Activated CD4-positive, alpha-beta T cell treated with anti-CD3 and anti-CD28 coated beads for 24 hours (primary cell): ENCODE measurements around the gene SPINK8.
"Not testable (repeated sequence)": the region's sequence is repeated elsewhere in the genome, so short reads cannot be mapped to it uniquely, and the experiment has no call there.

Source experiments
- DNase-seq, 2 donors: peaks; one replicate each; pipeline ENCODE4 v3.0.0-alpha.2; 2020; ENCODE audit warnings: low read depth in 2 of 2

Gene SPINK8

DNA sequence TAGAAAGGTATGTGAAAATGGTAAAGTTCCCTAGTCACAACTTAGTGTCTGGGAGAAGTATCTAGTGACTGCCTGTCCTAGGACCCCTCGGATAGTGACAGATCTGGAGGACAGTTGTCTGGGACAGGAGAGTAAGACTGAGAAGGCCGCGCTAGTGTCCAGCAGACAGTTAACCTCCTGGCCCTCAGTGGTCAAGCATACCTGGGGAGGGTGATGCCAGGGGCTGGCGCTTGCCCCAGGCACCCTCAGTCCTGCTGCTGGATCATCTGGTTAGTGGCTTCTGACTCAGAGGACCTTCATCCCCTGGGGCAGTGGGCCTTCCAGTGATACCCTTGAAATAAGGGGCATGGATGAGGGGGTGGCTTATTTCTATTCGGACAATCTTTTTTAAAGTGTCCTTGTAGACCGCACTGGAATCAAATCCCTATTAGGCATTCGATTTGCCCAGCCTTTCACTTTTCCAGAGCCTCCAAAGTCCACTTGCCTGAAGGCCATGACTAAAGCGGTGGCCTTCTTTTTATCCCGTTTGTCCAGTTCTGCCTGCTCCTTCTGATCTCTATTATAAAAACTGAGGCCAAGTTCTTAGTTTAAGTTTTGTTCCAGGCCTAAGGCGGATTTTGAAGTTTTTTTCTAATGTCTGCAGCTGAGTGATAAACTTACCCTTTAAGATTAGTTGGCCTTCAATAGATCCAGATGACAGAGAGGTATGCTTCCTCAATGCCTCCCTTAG lies 1.6 kb downstream of the SPINK8 start:
- not testable (repeated sequence) for DNase-seq

DNA sequence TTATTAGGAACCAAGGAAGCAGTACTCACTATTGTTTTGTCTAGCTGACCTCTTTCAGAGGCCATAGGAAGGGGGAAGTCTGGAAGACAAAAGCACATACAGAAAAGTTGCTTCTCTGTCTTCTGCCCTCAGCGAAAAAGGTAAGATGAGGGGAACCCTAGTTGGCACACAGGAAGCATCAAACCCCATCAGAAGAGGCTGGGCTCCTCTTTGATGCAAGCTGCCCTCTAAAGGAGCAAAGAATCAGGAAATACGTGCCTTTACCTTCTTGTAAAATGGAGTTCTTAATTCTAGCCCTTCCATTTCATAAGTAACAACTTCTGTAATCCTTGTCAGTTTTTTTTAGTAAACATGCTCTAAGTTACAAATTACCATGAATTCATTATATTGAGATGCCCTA lies 12.5 kb downstream of the SPINK8 start:
- DNase-seq: no peak

DNA sequence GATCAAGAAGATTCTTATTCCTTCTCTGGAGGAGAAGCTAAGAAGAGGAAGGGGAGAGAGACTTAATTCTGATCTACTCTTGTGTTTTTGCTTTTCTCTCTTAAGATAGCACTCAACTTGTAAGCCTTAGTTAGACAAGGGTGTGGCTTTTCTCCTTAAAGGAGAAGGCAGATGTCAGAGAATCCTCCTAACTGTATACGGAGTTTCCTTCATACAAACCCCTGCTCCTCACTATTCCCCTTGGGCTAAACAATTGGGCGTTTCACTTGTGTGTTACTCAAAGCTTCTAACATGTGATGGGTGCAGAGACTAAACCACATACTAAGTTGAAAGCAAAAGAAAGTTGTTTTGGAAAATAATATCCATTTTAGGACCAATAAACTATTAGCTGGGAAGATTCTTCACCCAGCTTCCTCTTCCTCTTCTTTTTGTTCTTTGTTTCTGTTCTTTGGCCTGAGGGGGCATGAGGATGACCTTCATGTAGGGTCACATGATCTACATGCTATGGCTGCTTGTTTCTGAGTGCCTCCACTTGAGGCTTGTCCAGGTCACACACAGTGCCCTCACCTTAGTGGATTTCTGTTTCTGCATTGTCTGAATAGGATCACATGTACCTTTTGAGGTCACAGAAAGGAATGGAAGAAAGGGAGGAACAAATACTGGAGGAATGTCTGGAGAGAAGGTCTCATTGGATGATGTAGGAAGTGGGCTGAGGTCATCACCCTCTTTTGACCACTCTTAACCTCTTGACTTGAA lies 14.6 kb downstream of the SPINK8 start:
- DNase-seq: no peak

GRCh38 chr3:48314542-48314941 lies 18.9 kb downstream of the SPINK8 start:
- DNase-seq: no peak

DNA sequence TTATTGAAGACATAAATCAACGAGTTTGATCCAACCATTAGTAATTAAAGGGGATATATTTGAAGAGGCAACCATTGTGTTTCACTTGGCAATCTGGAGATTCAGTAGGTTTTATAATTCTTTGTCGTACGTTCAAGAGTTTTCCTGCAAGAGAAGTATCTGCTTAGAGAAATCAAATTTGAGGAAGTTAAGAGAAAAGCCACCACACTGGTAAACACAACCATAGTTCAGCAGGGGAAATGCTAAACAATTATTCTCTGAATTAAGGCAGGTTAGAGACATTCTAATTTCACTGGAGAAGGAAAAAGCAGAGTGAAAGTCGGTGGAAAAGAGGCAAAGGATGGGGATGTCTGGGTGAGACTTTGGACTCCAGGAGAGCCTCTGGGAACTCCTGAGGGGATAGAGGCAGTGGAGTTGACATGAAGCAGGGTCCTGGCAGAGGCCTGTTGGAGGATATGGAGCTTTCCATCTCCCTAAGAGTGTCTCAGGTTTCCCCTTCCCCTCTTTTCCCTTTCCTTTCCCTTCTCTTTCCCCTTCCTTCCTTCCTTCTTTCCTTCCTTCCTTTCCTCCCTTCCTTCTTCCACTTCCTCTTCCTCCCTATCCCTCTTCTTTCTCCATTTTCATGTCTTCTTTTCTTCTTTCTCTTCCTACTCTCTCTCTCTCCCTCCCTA lies 26.5 kb downstream of the SPINK8 start:
- no peak for DNase-seq

DNA sequence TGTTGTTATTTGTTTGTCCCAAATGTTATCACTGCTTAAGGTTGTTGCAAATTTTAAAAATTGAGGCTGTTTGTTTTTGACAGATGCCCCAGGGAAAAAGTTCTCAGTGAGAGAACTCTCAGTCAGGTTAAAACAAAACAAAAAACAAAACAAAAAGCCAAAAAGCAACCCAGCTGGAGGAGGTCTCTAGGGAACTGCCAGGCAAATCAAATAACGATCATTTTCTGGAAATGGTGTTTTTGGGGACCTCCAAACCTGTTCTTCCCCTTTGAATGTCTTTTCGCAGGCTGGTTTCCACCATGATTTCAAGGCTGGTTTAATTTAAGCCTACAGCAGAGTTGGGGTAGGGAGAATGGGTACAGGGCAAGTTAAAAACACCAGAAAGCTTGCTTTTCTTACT lies 27.2 kb downstream of the SPINK8 start:
- no peak for DNase-seq

GRCh38 chr3:48305396-48305795 lies 28.1 kb downstream of the SPINK8 start:
- DNase-seq: no peak

- DNase-seq: no peak
Observed at GRCh38 chr3:48303021-48303420, 30.4 kb downstream of the SPINK8 start.

GRCh38 chr3:48301800-48302166 lies 31.7 kb downstream of the SPINK8 start:
- DNase-seq: no peak

GRCh38 chr3:48301020-48301799 lies 32.3 kb downstream of the SPINK8 start, which contains the start of gene NME6:
NME6 (minus strand) TSS chr3:48301367.
- DNase-seq: peak; percentile 88 to 92

- peak in 1 of 2 donors; percentile 7 for DNase-seq
Observed at GRCh38 chr3:48299746-48300712, 33.4 kb downstream of the SPINK8 start.

GRCh38 chr3:48297111-48297810 lies 36.2 kb downstream of the SPINK8 start:
- no peak for DNase-seq

DNA sequence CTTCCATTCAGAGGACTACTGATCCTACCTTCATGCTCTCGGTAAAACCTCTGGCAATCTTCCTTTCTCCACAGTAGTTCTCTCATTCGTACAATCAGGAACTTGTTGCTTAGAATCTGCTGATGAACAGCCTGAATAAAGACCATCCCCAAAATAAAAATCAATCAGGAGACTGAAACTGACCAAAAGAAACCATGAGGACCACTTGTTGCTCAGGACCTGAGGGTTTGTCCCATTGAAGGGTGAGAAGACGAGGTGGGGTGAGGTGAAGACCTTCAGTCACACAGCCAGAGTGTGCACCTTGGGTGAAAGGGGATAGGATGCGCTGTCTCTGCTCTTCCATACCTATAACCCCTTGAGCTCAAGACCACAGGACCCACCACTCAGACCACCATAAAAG lies 36.8 kb downstream of the SPINK8 start:
- DNase-seq: no peak

DNA sequence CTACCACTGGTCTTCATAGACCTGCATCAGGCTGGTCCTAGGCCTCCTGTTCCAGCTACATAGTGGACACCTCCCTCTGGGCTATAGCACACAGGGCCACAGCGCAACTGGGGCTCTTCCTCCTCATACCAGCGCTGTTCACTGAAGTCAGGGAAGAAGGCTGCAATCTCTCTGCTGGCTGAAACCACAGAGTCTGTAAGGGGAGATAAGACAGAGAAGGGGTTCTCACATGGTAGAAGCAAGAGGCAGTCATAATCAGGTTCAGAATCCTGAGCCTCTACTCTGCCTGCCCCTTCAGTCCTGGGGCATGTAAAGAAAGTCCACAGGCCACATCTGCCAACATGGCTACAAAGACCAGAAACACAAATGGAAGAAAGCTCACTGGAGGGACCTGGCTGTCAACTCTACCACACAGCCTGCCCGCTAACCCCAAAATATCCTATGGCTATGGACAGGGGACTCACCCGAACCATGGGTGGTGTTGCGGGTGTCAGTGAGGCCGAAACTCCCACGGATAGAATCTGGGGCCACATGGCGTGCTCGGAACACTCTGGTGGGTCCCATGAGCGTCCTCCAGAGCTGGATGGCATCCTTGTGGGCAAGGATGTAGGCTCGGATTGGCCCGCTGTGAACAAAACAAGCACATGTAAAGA lies 38.7 kb downstream of the SPINK8 start:
- DNase-seq: no peak

- DNase-seq: no peak
Observed at GRCh38 chr3:48289659-48290058, 43.8 kb downstream of the SPINK8 start.

DNA sequence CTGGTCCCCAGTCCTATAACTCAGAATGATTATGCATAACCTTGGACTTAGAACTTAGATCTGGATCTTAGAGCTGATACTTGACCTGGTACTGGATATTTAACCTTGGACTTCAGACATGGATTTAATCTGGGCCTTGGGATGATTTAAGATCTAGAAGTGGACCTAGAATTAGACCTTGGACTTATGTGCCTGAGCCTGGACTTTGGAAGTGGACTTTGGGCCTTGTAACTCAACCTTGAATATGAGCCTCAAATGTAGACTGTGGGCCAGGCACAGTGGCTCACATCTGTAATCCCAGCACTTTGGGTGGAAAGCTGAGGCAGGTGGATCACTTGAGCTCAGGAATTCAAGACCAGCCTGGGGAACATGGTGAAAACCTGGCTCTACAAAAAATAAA lies 46.4 kb downstream of the SPINK8 start:
- DNase-seq: no peak

GRCh38 chr3:48286308-48286707 lies 47.2 kb downstream of the SPINK8 start:
- no peak for DNase-seq

DNA sequence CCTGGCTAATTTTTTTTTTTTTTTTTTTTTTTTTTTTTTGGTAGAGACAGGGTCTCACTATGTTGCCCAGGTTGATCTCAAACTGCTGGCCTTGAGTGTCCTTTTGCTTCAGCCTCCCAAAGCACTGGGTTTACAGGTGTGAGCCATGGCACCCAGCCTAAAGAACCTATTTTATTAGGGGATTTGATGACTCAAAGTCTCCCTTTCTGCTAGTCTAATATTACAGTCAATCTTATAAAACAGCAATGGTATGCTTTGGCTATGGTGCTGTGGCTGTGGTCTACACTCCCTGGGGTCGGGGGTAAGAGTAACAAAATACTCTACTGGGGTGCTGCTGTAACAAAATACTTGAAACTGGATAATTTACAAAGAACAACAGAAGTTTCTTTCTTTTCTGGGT lies 47.8 kb downstream of the SPINK8 start:
- DNase-seq: no peak

GRCh38 chr3:48285132-48285531 lies 48.3 kb downstream of the SPINK8 start:
- no peak for DNase-seq

DNA sequence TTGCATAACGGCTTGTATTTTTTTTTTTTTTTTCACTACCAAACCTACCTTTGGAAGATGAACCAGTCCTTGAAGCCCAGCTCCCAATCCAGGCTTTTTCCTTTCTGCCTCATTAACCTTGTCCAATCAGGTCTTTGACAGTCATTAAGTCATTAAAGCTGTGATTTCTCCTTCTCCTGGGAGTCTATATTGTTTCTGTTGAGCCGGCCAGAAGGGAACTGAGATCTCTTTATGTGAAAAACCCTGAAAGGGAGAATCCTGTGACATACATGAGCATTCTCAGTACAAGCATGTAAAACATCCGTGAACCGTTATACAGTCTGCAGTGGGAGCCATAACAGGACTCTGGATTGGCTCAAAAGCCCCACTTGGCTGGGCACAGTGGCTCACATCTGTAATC lies 52.6 kb downstream of the SPINK8 start:
- no peak for DNase-seq
